C1 segment of cervical spinal cord (tissue), 14 donors: Measurements from ENCODE around the gene E4F1.
A peak's percentile ranks its signal among the peaks of the same experiment; 100 is the strongest.

ENCODE experiments used
- DNase-seq, 14 donors: peaks; one replicate each; lab custom pipeline; 2025; lab: John Stamatoyannopoulos, UW

The E4F1 gene

DNA sequence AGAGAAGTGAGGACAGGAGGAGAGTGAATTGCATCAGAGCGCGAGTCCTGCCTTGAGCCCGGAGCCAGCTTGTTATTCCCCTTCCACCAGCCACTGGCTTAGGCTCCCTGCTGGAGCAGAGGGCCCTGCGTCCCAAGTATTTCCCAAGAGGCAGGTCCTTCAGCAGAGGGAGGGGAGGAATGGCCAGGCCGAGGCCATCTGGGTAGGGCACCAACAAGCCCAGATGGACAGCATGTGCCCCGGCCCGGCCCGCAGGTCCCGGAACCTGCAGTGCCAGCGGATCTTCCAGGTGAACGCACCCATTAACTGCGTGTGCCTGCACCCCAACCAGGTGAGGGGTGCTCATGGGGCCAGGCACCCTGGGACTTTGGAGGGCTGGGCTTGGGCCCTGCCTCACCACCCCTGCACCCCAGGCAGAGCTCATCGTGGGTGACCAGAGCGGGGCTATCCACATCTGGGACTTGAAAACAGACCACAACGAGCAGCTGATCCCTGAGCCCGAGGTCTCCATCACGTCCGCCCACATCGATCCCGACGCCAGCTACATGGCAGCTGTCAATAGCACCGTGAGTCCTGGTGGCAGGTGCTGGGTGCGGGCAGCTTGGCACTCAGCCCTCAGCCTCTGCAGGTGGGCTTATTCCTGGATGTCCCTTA lies 16.5 kb upstream of the E4F1 start:
- peak in 1 of 14 donors; percentile 37 for DNase-seq

DNA sequence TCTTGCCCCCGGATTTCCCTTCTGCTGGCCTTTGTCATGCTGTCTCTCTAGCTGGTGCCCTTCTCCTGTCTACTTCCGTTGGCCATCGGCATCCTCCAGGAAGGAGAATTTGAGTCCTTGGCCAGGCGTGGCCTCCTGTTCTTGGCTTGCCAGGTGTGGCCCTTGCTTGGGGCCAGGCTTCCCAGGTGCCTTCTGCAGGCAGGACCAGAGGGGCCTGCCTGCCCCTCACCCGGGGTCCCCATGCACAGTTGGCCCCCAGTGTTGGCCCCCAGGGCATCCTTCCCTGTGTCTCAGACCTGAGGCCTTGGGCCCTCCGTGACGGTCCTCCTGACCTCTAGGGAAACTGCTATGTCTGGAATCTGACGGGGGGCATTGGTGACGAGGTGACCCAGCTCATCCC lies 15.5 kb upstream of the E4F1 start:
- no peak for DNase-seq

DNA sequence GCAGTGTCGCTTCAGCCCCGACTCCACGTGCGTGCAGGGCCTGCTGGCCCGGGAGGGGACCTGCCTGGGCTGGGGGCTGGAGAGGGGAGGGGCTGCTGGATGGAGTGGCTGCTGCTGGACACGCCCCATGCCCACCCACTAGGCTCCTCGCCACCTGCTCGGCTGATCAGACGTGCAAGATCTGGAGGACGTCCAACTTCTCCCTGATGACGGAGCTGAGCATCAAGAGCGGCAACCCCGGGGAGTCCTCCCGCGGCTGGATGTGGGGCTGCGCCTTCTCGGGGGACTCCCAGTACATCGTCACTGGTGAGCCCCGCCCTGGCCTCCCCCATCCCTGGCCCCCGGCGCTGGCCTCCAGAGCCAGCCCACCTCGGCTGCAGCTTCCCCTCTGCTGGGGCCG lies 15.1 kb upstream of the E4F1 start:
- DNase-seq = peak in 1 of 14 donors; percentile 14

DNA sequence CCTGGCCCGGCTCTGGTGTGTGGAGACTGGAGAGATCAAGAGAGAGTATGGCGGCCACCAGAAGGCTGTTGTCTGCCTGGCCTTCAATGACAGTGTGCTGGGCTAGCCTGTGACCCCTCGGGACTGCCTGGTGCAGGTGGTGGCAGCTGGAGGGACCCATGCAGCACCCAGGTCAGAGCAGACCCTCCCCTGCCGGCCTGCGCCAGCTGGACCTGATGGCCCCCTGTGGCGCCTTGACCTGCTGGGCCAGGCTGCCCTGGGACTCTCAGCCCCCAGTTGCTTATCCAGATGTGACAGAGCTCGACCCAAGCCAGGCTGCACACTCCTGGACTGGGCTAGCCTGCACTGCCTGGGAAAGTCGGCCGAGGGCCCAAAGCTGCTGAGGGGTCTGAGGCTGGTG lies 14.6 kb upstream of the E4F1 start:
- no peak for DNase-seq

DNA sequence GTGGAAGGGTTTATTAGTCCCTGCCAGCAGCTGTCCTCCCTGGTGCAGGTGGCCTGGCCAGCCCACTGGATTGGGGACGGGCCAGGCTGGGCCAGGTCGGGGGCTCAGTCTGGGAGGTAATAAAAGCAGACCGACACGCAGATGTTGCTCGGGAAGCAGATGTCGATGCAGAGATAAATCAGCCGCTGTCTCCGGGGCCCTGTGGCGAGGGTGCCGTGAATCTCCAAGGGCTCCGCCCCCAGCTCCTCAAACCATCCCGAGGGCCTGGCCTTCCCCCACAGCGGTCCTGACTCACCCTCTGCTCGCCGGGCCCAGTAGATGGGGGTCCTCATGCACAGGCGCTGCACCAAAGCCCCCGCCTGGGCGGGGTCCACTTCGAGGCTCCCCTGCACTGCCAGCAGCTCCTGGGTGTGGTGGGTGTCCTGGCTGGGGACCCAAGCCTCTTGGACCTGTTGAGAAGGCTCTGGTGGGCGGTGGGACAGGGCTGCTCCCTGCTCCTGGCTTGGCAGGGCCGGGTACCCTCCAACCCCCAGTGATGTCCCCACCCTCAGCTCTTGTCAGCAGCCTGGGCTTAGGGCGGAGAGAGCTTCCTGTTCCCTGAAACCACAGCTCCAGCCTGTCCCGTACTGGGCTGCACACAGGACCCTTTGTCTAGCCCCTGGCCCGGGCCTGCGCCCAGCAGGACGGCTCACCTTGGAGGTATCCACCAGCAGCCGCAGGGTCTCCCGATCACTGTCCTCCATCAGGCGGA lies 14.0 kb upstream of the E4F1 start:
- no peak for DNase-seq

DNA sequence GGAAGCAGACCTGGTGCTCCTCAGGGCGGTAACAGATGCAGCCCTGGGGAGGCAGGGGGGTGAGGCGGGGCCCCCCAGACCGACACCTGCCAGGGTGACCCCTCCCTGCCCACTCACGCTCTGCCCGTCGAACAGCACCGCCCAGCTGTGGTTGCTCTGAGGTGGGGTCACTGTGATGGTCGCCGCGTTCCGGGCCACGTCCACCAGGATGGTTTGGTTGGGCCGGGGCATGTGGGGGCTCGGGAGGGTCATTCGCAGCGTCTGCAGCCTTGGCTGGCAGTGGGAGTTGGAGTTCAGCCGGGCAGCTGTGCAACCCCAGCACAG lies 13.4 kb upstream of the E4F1 start:
- DNase-seq = no peak

DNA sequence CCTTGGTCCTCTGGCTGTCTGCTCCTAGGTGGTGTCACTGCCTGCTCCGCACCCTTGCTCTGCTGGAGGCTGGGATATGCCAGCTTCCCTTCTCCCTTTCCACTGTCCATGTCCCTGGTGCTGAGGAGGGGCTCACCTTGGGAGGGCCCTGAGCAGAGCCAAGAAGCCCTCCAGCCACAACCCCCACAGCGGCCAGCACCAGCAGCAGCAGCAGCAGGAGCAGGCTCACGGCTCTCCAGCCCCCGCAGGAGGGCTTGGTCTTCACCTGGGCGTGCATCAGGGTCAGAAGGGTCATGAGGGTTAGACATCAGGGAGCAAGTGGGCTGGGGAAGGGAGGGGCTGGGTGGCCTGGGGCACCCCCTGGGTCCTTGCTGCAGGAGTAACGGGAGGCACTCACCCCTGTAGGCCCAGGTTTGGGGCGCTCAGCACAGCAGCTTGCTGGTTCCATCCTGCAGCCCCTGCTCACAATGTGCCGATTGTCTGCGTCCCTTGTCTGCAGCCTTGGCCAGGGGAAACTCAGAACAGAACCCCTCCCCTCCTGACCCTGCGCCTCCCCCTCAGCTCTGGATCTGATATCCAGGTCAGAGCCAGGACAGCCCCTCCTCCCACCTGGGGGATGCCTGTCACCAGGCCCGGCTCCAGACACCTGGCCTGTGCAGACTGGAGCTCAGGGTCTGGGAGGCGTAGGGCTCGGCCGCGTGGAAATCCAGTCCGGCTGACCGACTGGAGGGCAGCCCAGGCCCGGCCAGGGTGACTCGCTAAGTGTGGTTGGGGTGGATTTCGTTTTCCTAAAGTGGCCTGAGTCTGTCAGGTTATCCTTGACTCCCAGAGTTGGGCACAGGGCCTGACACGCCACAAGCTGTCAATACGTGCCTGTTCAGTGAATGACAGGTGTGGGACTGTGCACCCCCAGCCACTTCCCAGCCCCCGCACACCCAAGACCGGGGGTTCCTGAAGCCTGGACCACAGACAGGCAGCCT lies 12.7 kb upstream of the E4F1 start, which contains the start of gene BRICD5:
Gene BRICD5 (minus strand): TSS at position 478 of the 980 bp plus-strand sequence. CDS start 30 bp downstream, at position 448.
- no peak for DNase-seq

DNA sequence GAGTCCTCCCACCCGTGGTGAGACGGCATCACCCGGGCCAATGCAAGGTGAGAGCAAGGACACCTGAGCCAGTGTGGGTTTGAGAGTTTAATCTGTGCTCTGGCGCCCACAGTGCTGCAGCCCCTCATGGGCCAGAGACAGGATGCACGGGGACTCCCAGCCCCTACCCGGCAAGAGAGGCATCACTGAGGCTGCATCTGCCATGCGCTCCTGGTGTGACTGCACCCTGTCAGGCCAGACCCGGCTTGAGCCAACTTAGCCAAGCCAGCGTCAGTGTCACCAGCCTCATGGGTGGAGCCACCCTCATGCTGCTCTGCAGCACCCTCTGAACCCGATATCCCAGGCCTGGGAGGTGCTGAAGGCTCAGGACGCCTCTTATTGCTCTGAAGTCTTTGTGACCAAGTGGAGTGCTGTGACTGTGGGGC lies 11.5 kb upstream of the E4F1 start:
- DNase-seq = no peak

DNA sequence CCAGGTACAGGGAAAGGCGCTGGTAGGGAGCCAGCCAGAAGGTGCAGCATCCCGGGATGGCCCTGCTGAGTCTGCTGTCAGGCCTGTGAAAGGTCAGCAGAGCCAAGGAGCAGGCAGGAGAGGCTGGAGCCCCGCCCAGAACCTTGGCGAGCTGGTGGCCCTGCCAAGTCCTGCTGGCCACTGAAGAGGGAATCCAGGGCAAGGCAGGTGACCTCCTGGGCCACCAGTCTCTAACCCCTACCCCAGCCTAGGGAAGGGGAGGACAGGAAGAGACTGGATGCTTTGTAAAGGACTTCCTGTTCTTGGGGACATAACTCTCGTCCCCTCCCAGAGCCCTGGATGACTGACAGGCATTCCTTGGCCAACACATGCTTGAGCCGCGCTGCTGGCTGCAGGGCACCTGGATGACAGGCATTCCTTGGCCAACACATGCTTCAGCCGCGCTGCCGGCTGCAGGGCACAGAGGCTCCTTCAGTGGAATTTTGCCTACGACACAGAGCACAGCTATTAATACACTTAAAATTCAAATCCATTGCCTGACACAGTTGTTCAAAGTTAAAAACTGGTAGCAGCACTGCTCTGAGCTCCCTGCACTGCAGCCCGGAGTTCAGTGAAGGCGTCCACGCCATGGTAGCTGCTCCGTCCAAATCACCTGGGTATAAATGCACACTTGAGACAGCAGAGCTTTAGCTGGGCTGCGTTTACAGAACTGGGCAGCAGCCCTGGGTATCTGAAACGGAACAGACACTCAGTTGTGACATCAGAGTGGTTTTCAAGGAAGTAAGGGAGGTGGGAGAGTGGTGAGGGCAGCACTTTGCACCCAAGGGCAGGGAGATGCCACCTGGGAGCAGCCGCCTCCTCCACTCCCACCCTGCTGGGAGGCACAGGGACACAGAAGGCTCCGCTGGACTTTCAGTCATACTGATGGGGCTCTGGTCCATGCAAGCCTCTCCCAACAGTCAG lies 10.7 kb upstream of the E4F1 start:
- DNase-seq = peak in 1 of 14 donors; percentile 84

DNA sequence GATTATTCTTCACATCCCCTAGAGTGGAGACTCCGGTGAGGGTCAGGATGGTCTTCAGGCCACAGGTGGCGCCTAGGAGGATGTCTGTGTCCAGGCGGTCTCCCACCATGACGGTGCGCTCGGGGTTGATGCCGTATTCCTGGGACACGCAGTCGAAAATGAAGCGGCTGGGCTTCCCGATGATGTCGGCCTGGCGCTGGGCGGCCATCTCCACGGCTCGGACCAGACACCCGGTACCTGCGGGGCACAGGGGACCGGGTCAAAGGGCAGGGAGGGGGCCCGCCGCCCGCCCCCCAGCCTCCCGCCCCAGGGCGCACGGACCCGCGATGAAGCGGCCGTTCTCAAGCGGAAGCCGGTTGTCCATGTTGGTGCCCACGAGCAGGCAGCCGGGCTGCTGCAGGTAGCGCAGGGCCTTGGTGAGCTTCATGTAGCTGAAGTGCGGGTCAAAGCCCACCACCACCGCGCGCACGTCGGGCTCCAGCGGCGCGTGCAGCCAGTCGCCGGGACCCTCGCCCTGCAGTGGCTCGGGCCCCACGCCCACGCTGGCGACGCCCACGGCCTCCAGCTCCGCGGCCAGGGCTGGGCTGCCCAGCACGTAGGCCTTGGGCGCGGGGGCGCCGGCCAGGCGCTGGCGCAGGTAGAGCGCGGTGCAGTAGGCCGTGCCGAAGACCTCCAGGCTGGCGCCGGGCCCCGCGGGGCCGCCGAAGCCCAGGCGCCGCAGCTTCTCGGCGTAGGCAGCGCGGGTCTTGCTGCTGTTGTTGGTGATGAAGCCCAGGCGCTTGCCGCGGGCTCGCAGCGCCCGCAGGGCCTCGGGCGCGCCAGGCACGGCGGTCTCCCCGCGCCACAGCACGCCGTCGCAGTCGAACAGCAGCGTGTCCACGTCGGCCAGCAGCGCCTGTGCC lies 9.3 kb upstream of the E4F1 start:
- DNase-seq = no peak

DNA sequence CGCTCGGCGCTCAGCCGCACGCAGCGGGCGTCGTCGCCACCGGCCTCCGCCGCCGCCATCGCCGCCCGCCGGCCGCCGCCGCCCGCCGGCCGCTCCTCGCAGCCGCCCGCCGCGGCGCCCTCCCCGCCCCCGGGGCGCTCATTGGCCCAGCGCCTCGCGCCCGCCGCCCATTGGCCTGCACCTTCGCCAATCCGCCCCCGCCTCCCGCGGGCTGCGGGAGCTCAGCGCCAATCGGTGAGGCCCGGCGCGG lies 8.7 kb upstream of the E4F1 start, which contains the start of gene PGP:
Gene PGP (minus strand): TSS at position 122 of the 250 bp plus-strand sequence. CDS start 63 bp downstream, at position 59.
- DNase-seq = no peak

DNA sequence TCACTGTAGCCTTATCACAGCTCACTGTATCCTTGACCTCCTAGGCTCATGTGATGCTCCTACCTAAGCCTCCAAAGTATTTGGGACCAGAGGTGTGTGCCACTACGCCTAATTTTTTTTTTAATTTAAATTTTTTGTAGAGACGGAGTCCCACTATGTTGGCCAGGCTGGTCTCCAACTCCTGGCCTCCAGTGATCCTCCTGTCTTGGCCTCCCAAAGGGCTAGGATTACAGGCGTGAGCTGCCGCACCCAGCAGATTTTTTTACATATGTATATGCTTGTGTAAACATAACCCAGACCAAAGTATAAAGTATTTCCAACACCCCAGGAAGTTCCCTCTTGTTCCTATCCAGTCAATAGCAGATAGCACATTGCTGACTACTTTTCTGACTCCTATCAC lies 7.1 kb upstream of the E4F1 start:
- no peak for DNase-seq

DNA sequence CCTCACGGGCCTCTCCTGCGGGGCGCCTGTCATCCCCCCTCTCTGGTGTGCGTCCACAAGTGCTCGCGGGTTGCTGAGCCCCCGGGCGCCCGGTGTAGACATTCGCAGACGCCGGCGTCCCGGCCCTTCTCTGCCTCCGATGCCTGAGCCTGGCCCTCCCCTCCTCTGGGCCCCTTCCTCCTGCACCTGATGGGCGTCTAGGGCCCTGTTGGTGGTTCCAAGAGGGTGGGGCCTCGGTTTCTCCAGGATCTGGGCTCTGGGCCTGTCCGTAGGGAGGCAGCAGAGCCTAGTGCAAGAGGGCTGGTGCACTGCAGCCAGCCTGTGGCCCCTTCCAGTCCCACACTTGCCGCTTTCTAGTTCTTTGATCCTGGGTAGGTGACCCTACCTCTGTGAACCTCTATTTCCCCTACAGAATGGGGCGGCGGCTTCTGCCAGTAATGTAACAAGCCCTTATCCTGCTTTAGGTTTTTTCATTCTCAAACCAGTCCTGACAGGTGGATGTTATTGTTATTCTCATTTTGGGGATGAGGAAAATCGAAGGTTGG lies 623 bp downstream of the E4F1 start:
- DNase-seq = peak in 3 of 14 donors; percentile 34 to 60 (median 59)

DNA sequence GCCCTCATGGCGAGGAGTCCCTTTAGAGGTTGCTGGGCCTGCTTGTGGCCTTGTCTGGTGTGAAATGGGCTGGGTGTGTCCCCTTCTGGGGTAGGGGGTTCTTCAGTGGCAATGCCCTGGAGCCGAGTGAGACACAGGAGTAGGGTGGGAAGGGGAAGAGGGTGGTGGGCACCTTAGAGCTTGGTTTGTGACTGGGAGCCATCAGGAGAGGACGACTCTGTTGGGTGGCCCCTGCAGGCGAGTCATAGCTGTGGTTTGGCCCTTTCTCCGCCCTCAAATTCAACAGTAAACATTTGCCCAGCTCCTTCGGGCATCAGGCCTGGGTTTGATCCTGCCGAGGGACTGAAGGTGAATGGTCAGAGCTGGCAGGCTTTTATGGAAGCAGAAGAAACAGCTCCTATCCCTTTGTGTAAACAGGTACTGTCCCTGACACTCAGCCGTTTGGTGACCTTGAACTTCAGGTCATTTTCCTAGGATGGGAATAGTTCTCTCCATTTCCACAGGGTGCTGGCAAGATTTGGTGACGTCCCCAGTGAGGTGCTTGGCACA lies 2.9 kb downstream of the E4F1 start:
- DNase-seq = no peak

DNA sequence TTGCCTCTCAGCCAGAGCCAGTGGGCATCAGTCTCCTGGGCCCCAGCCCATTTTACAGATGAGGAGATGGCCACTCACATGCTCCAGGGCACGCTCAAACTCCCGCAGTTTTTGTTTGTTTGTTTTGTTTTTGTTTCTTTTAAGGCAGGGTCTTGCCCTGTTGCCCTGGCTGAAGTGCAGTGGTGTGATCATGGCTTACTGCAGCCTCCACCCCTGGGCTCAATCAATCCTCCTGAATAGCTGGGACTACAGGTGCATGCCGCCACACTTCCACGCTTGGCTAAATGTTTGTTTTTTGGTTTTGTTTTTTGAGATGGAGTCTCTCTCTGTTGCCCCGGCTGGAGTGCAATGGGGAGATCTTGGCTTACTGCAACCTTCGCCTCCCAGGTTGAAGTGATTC lies 3.5 kb downstream of the E4F1 start:
- no peak for DNase-seq

DNA sequence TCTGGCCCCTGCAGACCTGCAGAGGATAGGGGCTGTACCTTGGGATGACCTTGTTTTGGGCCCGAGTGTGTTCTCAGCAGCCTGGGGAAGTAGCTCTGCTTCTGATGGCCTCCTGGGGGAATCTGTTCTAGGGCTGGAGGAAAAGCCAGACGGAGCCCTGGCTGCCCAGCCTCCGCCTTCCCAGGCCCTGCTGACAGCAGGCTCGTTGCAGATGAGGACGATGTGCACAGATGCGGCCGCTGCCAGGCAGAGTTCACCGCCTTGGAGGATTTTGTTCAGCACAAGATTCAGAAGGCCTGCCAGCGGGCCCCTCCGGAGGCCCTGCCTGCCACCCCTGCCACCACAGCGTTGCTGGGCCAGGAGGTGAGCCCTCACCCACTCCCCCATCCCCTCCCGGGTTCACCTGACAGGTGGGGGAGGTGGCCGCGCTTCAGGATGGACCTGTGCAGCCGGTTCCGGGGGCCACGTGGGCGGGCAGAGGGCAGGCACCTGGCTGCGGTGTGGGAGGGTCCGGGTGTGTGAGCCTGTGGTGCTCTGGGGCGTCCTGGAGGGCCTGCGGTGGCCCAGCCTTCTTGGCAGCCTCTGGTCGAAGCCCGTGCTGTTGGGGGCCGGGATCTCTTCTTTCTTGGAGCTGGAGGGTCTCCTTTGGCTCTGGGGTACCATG lies 4.9 kb downstream of the E4F1 start:
- no peak for DNase-seq

DNA sequence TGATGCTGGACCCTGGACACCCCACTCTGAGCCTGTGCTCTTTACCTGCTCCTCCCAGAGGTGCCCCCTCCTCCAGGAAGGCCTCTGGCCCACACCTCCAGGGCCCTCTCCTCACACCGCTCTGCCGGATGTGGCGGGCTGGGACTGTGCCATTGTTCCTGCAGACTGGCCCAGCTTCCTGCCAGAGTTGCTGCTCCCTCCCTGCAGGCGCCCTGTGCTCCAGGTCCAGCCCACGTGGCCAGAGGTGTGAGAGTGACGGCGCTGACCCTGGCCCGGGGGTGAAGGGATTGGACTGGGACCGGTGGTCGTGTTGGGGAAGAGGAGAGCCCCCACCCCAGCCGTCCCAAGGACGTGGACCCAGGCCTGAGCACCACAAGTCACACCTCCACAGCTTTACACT lies 5.7 kb downstream of the E4F1 start:
- DNase-seq = no peak

DNA sequence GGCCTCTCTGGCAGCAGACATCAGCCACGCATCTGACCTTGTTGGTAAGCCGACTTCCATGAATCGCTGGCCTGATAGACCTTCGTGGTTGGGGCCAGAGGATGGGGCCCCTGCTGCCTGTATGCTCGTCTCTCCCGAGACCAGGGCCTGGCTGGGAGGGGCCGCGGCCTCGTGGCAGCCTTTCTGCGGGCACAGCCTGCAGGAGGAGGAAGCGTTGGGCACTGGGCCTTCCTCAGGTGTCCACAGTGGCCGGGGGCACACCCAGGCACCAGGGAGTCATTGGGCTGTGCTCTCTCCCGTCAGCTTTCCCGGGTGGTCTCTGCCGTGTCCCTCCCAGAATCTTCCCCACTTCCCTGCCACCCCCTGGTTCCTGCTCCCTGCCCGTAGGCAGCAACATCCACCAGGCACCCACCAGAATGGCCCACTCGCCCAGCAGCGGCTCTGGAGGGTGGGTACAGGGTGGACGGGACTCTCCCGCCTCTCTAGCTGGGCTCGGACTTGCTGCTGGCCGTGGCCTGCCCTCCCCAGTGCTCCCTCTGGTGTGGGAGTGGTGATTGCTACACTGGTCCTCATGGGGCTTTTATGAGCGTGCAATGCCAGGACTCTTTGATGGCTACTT lies 6.3 kb downstream of the E4F1 start:
- DNase-seq = no peak

DNA sequence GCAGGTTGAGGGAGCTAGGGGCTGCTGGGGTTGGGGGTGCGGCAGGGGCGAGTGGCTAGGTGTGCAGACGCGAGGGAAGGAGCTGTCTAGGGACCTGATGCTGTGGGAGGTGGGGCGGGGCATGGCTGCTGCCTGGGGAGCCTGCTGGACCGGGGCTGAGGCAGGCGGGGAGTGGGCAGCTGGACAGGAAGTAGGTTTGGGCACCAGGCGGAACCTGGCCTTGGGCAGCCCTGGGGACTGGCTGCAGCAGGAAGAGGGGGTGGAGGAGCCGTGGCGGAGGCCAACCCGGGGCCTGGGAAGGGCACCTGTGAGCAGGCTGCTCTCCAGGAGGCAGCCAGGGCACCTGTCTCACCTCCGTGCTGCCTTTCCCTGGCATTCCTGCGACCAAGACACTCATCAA lies 7.0 kb downstream of the E4F1 start:
- DNase-seq = no peak
